A549 (cell line): ENCODE measurements around the gene NUP214. TPM values are rescaled to one million over a fixed set of nuclear protein-coding genes. Genes with fewer than 3 reads are reported as not detected.

Source experiments
- ATAC-seq, 2 experiments: fragments of 200-7000 bp in 1 of 2; fragments of >200 bp in 1 of 2; cut with Nextera tagmentation in 1 of 2; cut with Tn5 transposase in 1 of 2; 3 replicates each; pipeline versions ENCODE4 v1.8.0 to v1.9.1; 2018 to 2020; ENCODE audit warnings: mild to moderate bottlenecking in 1 of 2, moderate library complexity in 1 of 2
- CTCF ChIA-PET: fragments of 300-600 bp; sonication (Branson Sonifier 250); formaldehyde crosslinking; extraction: SDS; loops from one replicate; lab custom pipeline; 2021; ENCODE audit warnings: antibody characterized with exemption, inconsistent platforms; lab: Yijun Ruan, JAX
- POLR2A ChIA-PET: fragments of 350-600 bp; formaldehyde crosslinking; extraction: SDS; loops from one replicate; lab custom pipeline; 2021; ENCODE audit warnings: antibody characterized with exemption, inconsistent platforms; lab: Yijun Ruan, JAX
- DNase-seq, 2 experiments: peaks; one replicate each; pipeline versions ENCODE4 v3.0.0 to v3.0.0-alpha.2; 2011 to 2016; ENCODE audit warnings: low read depth in 1 of 2, low spot score in 1 of 2
- FAIRE-seq: peaks from 2 replicates; lab custom pipeline; 2011; peaks lifted over from hg19 to GRCh38; lab: Jason Lieb, UNC
- H3K27ac ChIP-seq, 2 experiments: fragments of >200 bp; sonication (Bioruptor Twin); formaldehyde crosslinking; 3 replicates each; pipeline ENCODE4 v1.5.1; 2016 to 2017
- H3K4me1 ChIP-seq: fragments of >200 bp; sonication (Bioruptor Twin); formaldehyde crosslinking; 3 replicates; pipeline ENCODE4 v1.6.1; 2016
- H3K4me2 ChIP-seq: fragments of >200 bp; sonication (Bioruptor Twin); formaldehyde crosslinking; 3 replicates; pipeline ENCODE4 v1.6.1; 2016
- H3K4me3 ChIP-seq: fragments of >200 bp; sonication (Bioruptor Twin); formaldehyde crosslinking; 3 replicates; pipeline ENCODE4 v1.5.1; 2016
- H3K9me3 ChIP-seq: fragments of >200 bp; sonication (Bioruptor Twin); formaldehyde crosslinking; 3 replicates; pipeline ENCODE4 v1.6.1; 2016
- ATOH8 ChIP-seq: fragments of 250-450 bp; sonication (Bioruptor Pico); IDR thresholded peaks from 2 replicates; pipeline ENCODE4 v1.5.0; 2020; ENCODE audit warnings: low read depth, mild to moderate bottlenecking, moderate library complexity
- BCL3 ChIP-seq: fragments of >200 bp; sonication (Bioruptor Twin); formaldehyde crosslinking; IDR thresholded peaks from 3 replicates; pipeline ENCODE4 v1.6.1; 2016
- CEBPB ChIP-seq, 2 experiments: fragments of >200 bp in 1 of 2; sonication (Bioruptor Twin) in 1 of 2; formaldehyde crosslinking in 1 of 2; IDR thresholded peaks; 2 replicates each; pipeline ENCODE4 v1.6.1; 2012 to 2016
- CHD4 ChIP-seq: fragments of 200-600 bp; sonication (generic); IDR thresholded peaks from 2 replicates; pipeline ENCODE4 v1.6.1; 2016; ENCODE audit warnings: antibody characterized with exemption, mild to moderate bottlenecking, borderline replicate concordance
- CTCF ChIP-seq: fragments of >200 bp; sonication (Bioruptor Twin); formaldehyde crosslinking; IDR thresholded peaks from 3 replicates; pipeline ENCODE4 v1.5.1; 2016
- E2F6 ChIP-seq: IDR thresholded peaks from 2 replicates; pipeline ENCODE4 v1.6.1; 2012; ENCODE audit warnings: low read depth, borderline replicate concordance
- EHMT2 ChIP-seq: fragments of 200-600 bp; sonication (generic); IDR thresholded peaks from 2 replicates; pipeline ENCODE4 v1.6.1; 2016; ENCODE audit warnings: antibody characterized with exemption, low read depth, mild to moderate bottlenecking, moderate library complexity
- ELK1 ChIP-seq: fragments of 150-350 bp; IDR thresholded peaks from 2 replicates; pipeline ENCODE4 v1.6.1; 2014; ENCODE audit warnings: low read depth, mild to moderate bottlenecking, low read length
- FOSB ChIP-seq: fragments of 250-450 bp; sonication (Bioruptor Pico); IDR thresholded peaks from 2 replicates; pipeline ENCODE4 v1.5.0; 2020; ENCODE audit warnings: mild to moderate bottlenecking, moderate library complexity
- HDAC2 ChIP-seq: fragments of 200-600 bp; sonication (generic); IDR thresholded peaks from 2 replicates; pipeline ENCODE4 v1.6.1; 2016
- HES2 ChIP-seq: fragments of >200 bp; sonication (Bioruptor Twin); formaldehyde crosslinking; IDR thresholded peaks from 2 replicates; pipeline ENCODE4 v1.6.1; 2016
- HOXA7 ChIP-seq: fragments of 250-450 bp; sonication (Bioruptor Pico); IDR thresholded peaks from 2 replicates; pipeline ENCODE4 v1.5.0; 2020; ENCODE audit warnings: mild to moderate bottlenecking, moderate library complexity
- JUN ChIP-seq, 2 experiments: fragments of >200 bp; sonication (Bioruptor Twin); formaldehyde crosslinking; IDR thresholded peaks; 2 replicates in 1 of 2; 3 replicates in 1 of 2; pipeline ENCODE4 v1.6.1; 2016 to 2017
- MAZ ChIP-seq: fragments of 150-350 bp; IDR thresholded peaks from 2 replicates; pipeline ENCODE4 v1.6.1; 2014; ENCODE audit warnings: antibody characterized with exemption, low read depth, low read length, borderline replicate concordance
- NPAS2 ChIP-seq: fragments of 250-450 bp; sonication (Bioruptor Pico); IDR thresholded peaks from 2 replicates; pipeline ENCODE4 v1.8.0; 2022; ENCODE audit warnings: mild to moderate bottlenecking, moderate library complexity, borderline replicate concordance
- PHF8 ChIP-seq: fragments of 200-600 bp; sonication (generic); IDR thresholded peaks from 2 replicates; pipeline ENCODE4 v1.6.1; 2016; ENCODE audit warnings: low read depth, mild to moderate bottlenecking, antibody characterized with exemption, moderate library complexity, borderline replicate concordance
- RARB ChIP-seq: fragments of 250-450 bp; sonication (Bioruptor Pico); IDR thresholded peaks from 2 replicates; pipeline ENCODE4 v1.8.0; 2021; ENCODE audit warnings: mild to moderate bottlenecking, moderate library complexity
- RCOR1 ChIP-seq: fragments of 150-350 bp; IDR thresholded peaks from 2 replicates; pipeline ENCODE4 v1.6.1; 2014; ENCODE audit warnings: antibody characterized with exemption, low read length, low read depth
- REST ChIP-seq: fragments of 200-600 bp; sonication (generic); IDR thresholded peaks from 2 replicates; pipeline ENCODE4 v1.6.1; 2016; ENCODE audit warnings: antibody characterized with exemption, mild to moderate bottlenecking, moderate library complexity
- RFX5 ChIP-seq: fragments of 450-650 bp; IDR thresholded peaks from 2 replicates; pipeline ENCODE4 v1.7.1; 2014; ENCODE audit warnings: antibody characterized with exemption, mild to moderate bottlenecking, moderate library complexity
- SMC3 ChIP-seq: fragments of >200 bp; sonication (Bioruptor Twin); formaldehyde crosslinking; IDR thresholded peaks from 3 replicates; pipeline ENCODE4 v1.6.1; 2018; ENCODE audit warnings: inconsistent platforms
- ZC3H11A ChIP-seq: fragments of 450-650 bp; IDR thresholded peaks from 2 replicates; pipeline ENCODE4 v1.6.1; 2014; ENCODE audit warnings: antibody characterized with exemption, mild to moderate bottlenecking
- ZFP36 ChIP-seq: fragments of 450-650 bp; IDR thresholded peaks from 2 replicates; pipeline ENCODE4 v1.6.1; 2014; ENCODE audit warnings: borderline replicate concordance; ENCODE audit not compliant: partially characterized antibody
- WGBS: methylation state at CpG from one replicate; pipeline ENCODE4 v1.1.6; 2017; ENCODE audit errors: missing lambda C conversion rate; 5-methylcytosine and 5-hydroxymethylcytosine counted together
- polyA plus RNA-seq, 4 experiments: library from polyadenylated mRNA; depleted of rRNA in 3 of 4; stranded (reverse); fragments of >200 nt; fragmentation: RNase III in 1 of 4; extraction: RNeasy Plus Mini Kit Qiagen cat#74134 plus additional on column Dnase treatment in 1 of 4; gene quantifications; 2 replicates in 3 of 4; 3 replicates in 1 of 4; pipeline ENCODE4 v1.2.3, GENCODE V29; 2011 to 2017

The NUP214 gene
- polyA plus RNA-seq, 2 of the 4 experiments (the other 2 are of a cell fraction), result 14.4 to 18.5 TPM

GRCh38 chr9:131097126-131097947 lies 28.0 kb upstream of the NUP214 start (continued):
- no peak for TF ChIP-seq MAZ
- no peak for TF ChIP-seq JUN (IDR thresholded peaks at IDR 0.05)
- no peak for TF ChIP-seq FOSB
- no peak for TF ChIP-seq ATOH8 (CRISPR knock-in tag)
- no peak for TF ChIP-seq ZFP36
- no peak for TF ChIP-seq ZC3H11A
- no peak for TF ChIP-seq NPAS2 (CRISPR knock-in tag)
- TF ChIP-seq EHMT2, result no peak

GRCh38 chr9:131097948-131098278 lies 27.5 kb upstream of the NUP214 start:
- CTCF ChIA-PET, result interaction anchor here (0.9 to 2.7 kb wide), 3 partner anchors 11 to 239 kb away, joined by 3 to 7 read pairs (median 3); no protein-coding TSS in a partner anchor
- FAIRE-seq (no peak), DNase-seq (no peak), ATAC-seq (no peak)
- 91% methylated on average over 7 of the region's 8 CpGs for WGBS
- TF ChIP-seq ELK1, result no peak
- TF ChIP-seq BCL3, result no peak
- TF ChIP-seq RARB, result no peak
- no peak for TF ChIP-seq RFX5
- TF ChIP-seq PHF8, result no peak
- TF ChIP-seq HOXA7 (CRISPR knock-in tag), result no peak
- TF ChIP-seq HDAC2, result no peak
- no peak for TF ChIP-seq MAZ
- no peak for TF ChIP-seq SMC3
- no peak for TF ChIP-seq CEBPB (IDR thresholded peaks at IDR 0.05)
- no peak for TF ChIP-seq CHD4
- TF ChIP-seq RCOR1, result no peak
- no peak for TF ChIP-seq CTCF
- TF ChIP-seq REST, result no peak
- TF ChIP-seq ZFP36, result no peak
- TF ChIP-seq NPAS2 (CRISPR knock-in tag), result no peak
- TF ChIP-seq HES2, result no peak
- TF ChIP-seq E2F6, result no peak
- Histone ChIP-seq H3K4me3 (no peak overlapping the region), H3K4me1 (0 out of 3 replicates have a peak, but pooled peaks cover 7% of the 10 kb centered on the region), H3K9me3 (no peaks in the 10 kb centered on the region), H3K4me2 (no peak overlapping the region), H3K27ac (no peak overlapping the region)
- POLR2A ChIA-PET, result interaction anchor here (0.5 to 2.4 kb wide), 3 partner anchors 27 to 41 kb away, joined by 3 to 11 read pairs (median 5); partner anchors contain the start of gene NUP214
